Activated T-helper 1 cell treated with anti-CD3 and anti-CD28 coated beads, Interleukin-12 subunit alpha, Interleukin-12 subunit beta, Interleukin-2, Interleukin-4 antibody, amounts not matched to agents 30 ng/mL and 10 ng/mL and 1 ng/mL, durations not matched to agents 14 hours and 24 hours and 36 hours (primary cell): ENCODE measurements around the gene ACSL3. TPM values are rescaled to one million over a fixed set of nuclear protein-coding genes. Genes with fewer than 3 reads are reported as not detected.

Source experiments
- DNase-seq: peaks from one replicate; pipeline ENCODE4 v3.0.0; 2021; ENCODE audit warnings: low spot score
- H3K27ac Mint-ChIP-seq: one replicate; pipeline ENCODE4 v1.8.0; 2021; ENCODE audit warnings: mild to moderate bottlenecking, mixed read lengths
- H3K27me3 Mint-ChIP-seq: one replicate; pipeline ENCODE4 v1.8.0; 2022; ENCODE audit warnings: mild to moderate bottlenecking, moderate library complexity, mixed read lengths; ENCODE audit not compliant: insufficient read depth
- H3K36me3 Mint-ChIP-seq: one replicate; pipeline ENCODE4 v1.8.0; 2021; ENCODE audit warnings: low read depth, mixed read lengths
- H3K4me1 Mint-ChIP-seq: one replicate; pipeline ENCODE4 v1.8.0; 2021; ENCODE audit warnings: low read depth, mixed read lengths
- H3K4me3 Mint-ChIP-seq: one replicate; pipeline ENCODE4 v1.8.0; 2021; ENCODE audit warnings: mild to moderate bottlenecking, moderate library complexity, mixed read lengths
- H3K9me3 Mint-ChIP-seq: one replicate; pipeline ENCODE4 v1.8.0; 2021; ENCODE audit warnings: mixed read lengths
- intact Hi-C: fragments of 100-400 bp; cut with micrococcal nuclease; formaldehyde crosslinking; loops from one replicate; pipeline ENCODE4 v1.15.1; 2024
- total RNA-seq: library from RNA; stranded (reverse); gene quantifications from 2 replicates; pipeline ENCODE4 v1.2.3, GENCODE V29; 2022

Gene ACSL3
- total RNA-seq, 1 donor from 2014 or later = 75.4 TPM

- Mint-ChIP-seq H3K4me1 (peaks cover 25% of the 10 kb centered on the region), H3K36me3 (no peaks in the 10 kb centered on the region), H3K9me3 (no peaks in the 10 kb centered on the region), H3K27me3 (no peaks in the 10 kb centered on the region), H3K27ac (no peak overlapping the region), H3K4me3 (no peak overlapping the region)
- no peak for DNase-seq
- intact Hi-C loops = no loop called here
Observed at GRCh38 chr2:222877556-222878300, 16.9 kb downstream of the ACSL3 start.

GRCh38 chr2:222878301-222878876, 17.6 kb downstream of the ACSL3 start:
- no peak for DNase-seq
- peaks cover 25% of the 10 kb centered on the region for H3K4me1 Mint-ChIP-seq
- no peak overlapping the region for H3K4me3 Mint-ChIP-seq
- H3K9me3 Mint-ChIP-seq = no peaks in the 10 kb centered on the region
- intact Hi-C loops = no loop called here
- H3K27me3 Mint-ChIP-seq = no peaks in the 10 kb centered on the region
- no peaks in the 10 kb centered on the region for H3K36me3 Mint-ChIP-seq
- H3K27ac Mint-ChIP-seq = no peak overlapping the region

GRCh38 chr2:222878877-222879603, 18.2 kb downstream of the ACSL3 start:
- Mint-ChIP-seq H3K36me3 (no peaks in the 10 kb centered on the region), H3K9me3 (no peaks in the 10 kb centered on the region), H3K4me1 (peaks cover 25% of the 10 kb centered on the region), H3K27ac (no peak overlapping the region), H3K4me3 (no peak overlapping the region), H3K27me3 (no peaks in the 10 kb centered on the region)
- DNase-seq = no peak
- intact Hi-C loops = no loop called here

GRCh38 chr2:222879604-222879933, 18.7 kb downstream of the ACSL3 start:
- no peaks in the 10 kb centered on the region for H3K27me3 Mint-ChIP-seq
- no peak for DNase-seq
- intact Hi-C loops = no loop called here
- no peaks in the 10 kb centered on the region for H3K36me3 Mint-ChIP-seq
- no peak overlapping the region for H3K4me3 Mint-ChIP-seq
- no peaks in the 10 kb centered on the region for H3K9me3 Mint-ChIP-seq
- H3K4me1 Mint-ChIP-seq = peaks cover 25% of the 10 kb centered on the region
- no peak overlapping the region for H3K27ac Mint-ChIP-seq

- Mint-ChIP-seq H3K4me3 (no peak overlapping the region), H3K9me3 (no peaks in the 10 kb centered on the region), H3K27ac (no peak overlapping the region), H3K36me3 (no peaks in the 10 kb centered on the region), H3K4me1 (peaks cover 25% of the 10 kb centered on the region), H3K27me3 (no peaks in the 10 kb centered on the region)
- intact Hi-C loops = no loop called here
- no peak for DNase-seq
Observed at GRCh38 chr2:222882484-222882928, 21.7 kb downstream of the ACSL3 start.

- Mint-ChIP-seq H3K4me1 (peaks cover 23% of the 10 kb centered on the region), H3K4me3 (no peak overlapping the region), H3K27ac (no peak overlapping the region), H3K27me3 (no peaks in the 10 kb centered on the region), H3K36me3 (no peaks in the 10 kb centered on the region), H3K9me3 (no peaks in the 10 kb centered on the region)
- DNase-seq = no peak
- intact Hi-C loops = no loop called here
Observed at GRCh38 chr2:222883420-222883819, 22.6 kb downstream of the ACSL3 start.

- no peak for DNase-seq
- no peak overlapping the region for H3K4me3 Mint-ChIP-seq
- intact Hi-C loops = no loop called here
- H3K27ac Mint-ChIP-seq = no peak overlapping the region
- H3K9me3 Mint-ChIP-seq = no peaks in the 10 kb centered on the region
- peaks cover 17% of the 10 kb centered on the region for H3K4me1 Mint-ChIP-seq
- peaks cover 3% of the 10 kb centered on the region for H3K36me3 Mint-ChIP-seq
- no peaks in the 10 kb centered on the region for H3K27me3 Mint-ChIP-seq
Observed at GRCh38 chr2:222884114-222884771, 23.4 kb downstream of the ACSL3 start.

- peaks cover 8% of the 10 kb centered on the region for H3K36me3 Mint-ChIP-seq
- no peak overlapping the region for H3K27ac Mint-ChIP-seq
- intact Hi-C loops = no loop called here
- no peaks in the 10 kb centered on the region for H3K27me3 Mint-ChIP-seq
- H3K9me3 Mint-ChIP-seq = no peaks in the 10 kb centered on the region
- no peak for DNase-seq
- peaks cover 11% of the 10 kb centered on the region for H3K4me1 Mint-ChIP-seq
- no peak overlapping the region for H3K4me3 Mint-ChIP-seq
Observed at GRCh38 chr2:222884805-222885424, 24.1 kb downstream of the ACSL3 start.

GRCh38 chr2:222887124-222887523, 26.3 kb downstream of the ACSL3 start:
- Mint-ChIP-seq H3K27ac (no peak overlapping the region), H3K4me1 (peaks cover 9% of the 10 kb centered on the region), H3K4me3 (no peak overlapping the region), H3K9me3 (no peaks in the 10 kb centered on the region), H3K36me3 (peaks cover 8% of the 10 kb centered on the region), H3K27me3 (no peaks in the 10 kb centered on the region)
- DNase-seq = no peak
- intact Hi-C loops = no loop called here

GRCh38 chr2:222888716-222889115, 27.9 kb downstream of the ACSL3 start:
- Mint-ChIP-seq H3K27me3 (no peaks in the 10 kb centered on the region), H3K27ac (no peak overlapping the region), H3K9me3 (no peaks in the 10 kb centered on the region), H3K4me1 (peaks cover 15% of the 10 kb centered on the region), H3K36me3 (peaks cover 8% of the 10 kb centered on the region), H3K4me3 (no peak overlapping the region)
- intact Hi-C loops = no loop called here
- no peak for DNase-seq

GRCh38 chr2:222891890-222892289, 31.1 kb downstream of the ACSL3 start:
- intact Hi-C loops = no loop called here
- Mint-ChIP-seq H3K4me1 (peaks cover 13% of the 10 kb centered on the region), H3K27me3 (no peaks in the 10 kb centered on the region), H3K9me3 (no peaks in the 10 kb centered on the region), H3K36me3 (peaks cover 8% of the 10 kb centered on the region), H3K27ac (no peak overlapping the region), H3K4me3 (no peak overlapping the region)
- no peak for DNase-seq

- DNase-seq = no peak
- peaks cover 9% of the 10 kb centered on the region for H3K4me1 Mint-ChIP-seq
- intact Hi-C loops = no loop called here
- H3K9me3 Mint-ChIP-seq = no peaks in the 10 kb centered on the region
- no peak overlapping the region for H3K27ac Mint-ChIP-seq
- peaks cover 8% of the 10 kb centered on the region for H3K36me3 Mint-ChIP-seq
- no peak overlapping the region for H3K4me3 Mint-ChIP-seq
- no peaks in the 10 kb centered on the region for H3K27me3 Mint-ChIP-seq
Observed at GRCh38 chr2:222892321-222892720, 31.5 kb downstream of the ACSL3 start.
